ENCODE results near the gene ID1. TPM values are rescaled to one million over a fixed set of nuclear protein-coding genes. Genes with fewer than 3 reads are reported as not detected.

ID1 gene
- total and polyA plus RNA-seq, 2 of the 13 experiments (the other 11 are each of a cell fraction or from before 2014, with no cell fraction given): 320 to 419 TPM

DNA sequence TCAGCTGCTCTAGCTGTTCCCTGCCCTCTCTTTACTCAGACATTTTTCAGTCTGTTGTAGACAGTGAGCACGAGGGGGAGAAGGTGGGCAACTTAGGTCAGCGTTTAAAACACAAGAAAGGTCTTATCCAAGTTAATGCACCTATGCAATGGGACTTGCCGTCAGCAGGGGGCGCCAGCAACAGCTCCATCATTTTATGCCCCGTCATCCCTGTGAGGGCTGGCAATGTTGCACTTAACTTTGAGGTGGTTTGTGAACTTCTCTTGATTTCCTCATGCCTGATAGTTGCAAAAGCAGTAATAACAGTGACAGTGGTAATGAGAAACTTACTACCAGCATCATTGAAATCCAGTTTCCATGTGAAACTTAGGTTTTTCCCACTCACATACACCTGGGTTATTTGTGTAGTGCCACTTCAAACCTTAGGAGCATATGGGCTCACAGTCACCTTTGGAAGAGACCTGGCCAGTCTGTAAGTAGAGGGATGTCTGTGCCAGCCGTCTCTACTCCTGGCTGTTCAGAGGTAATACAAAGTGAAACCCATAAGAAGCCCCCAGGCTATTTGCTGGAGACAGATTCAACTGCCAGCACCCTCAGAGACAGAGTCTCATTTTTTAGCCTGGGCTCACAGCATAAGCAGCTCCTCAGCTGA lies 44.9 kb upstream of the ID1 start (continued):
- TF ChIP-seq, protein P1, sequence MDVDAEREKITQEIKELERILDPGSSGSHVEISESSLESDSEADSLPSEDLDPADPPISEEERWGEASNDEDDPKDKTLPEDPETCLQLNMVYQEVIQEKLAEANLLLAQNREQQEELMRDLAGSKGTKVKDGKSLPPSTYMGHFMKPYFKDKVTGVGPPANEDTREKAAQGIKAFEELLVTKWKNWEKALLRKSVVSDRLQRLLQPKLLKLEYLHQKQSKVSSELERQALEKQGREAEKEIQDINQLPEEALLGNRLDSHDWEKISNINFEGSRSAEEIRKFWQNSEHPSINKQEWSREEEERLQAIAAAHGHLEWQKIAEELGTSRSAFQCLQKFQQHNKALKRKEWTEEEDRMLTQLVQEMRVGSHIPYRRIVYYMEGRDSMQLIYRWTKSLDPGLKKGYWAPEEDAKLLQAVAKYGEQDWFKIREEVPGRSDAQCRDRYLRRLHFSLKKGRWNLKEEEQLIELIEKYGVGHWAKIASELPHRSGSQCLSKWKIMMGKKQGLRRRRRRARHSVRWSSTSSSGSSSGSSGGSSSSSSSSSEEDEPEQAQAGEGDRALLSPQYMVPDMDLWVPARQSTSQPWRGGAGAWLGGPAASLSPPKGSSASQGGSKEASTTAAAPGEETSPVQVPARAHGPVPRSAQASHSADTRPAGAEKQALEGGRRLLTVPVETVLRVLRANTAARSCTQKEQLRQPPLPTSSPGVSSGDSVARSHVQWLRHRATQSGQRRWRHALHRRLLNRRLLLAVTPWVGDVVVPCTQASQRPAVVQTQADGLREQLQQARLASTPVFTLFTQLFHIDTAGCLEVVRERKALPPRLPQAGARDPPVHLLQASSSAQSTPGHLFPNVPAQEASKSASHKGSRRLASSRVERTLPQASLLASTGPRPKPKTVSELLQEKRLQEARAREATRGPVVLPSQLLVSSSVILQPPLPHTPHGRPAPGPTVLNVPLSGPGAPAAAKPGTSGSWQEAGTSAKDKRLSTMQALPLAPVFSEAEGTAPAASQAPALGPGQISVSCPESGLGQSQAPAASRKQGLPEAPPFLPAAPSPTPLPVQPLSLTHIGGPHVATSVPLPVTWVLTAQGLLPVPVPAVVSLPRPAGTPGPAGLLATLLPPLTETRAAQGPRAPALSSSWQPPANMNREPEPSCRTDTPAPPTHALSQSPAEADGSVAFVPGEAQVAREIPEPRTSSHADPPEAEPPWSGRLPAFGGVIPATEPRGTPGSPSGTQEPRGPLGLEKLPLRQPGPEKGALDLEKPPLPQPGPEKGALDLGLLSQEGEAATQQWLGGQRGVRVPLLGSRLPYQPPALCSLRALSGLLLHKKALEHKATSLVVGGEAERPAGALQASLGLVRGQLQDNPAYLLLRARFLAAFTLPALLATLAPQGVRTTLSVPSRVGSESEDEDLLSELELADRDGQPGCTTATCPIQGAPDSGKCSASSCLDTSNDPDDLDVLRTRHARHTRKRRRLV (CRISPR knock-in tag; IDR thresholded peaks at IDR 0.05): no peak
- TF ChIP-seq ZNF7 (CRISPR knock-in tag; IDR thresholded peaks at IDR 0.05) (no peak), ZNF143 (CRISPR knock-in tag; IDR thresholded peaks at IDR 0.05) (peak; percentile 17; the same call in 1 of the 2 replicates), ZNF781 (CRISPR knock-in tag; IDR thresholded peaks at IDR 0.05; ENCODE audit: borderline replicate concordance, not compliant biosample characterization) (no peak), ZNF224 (CRISPR knock-in tag; IDR thresholded peaks at IDR 0.05) (no peak), ZNF674 (CRISPR knock-in tag; IDR thresholded peaks at IDR 0.05; ENCODE audit: low read depth) (no peak), ZMYM3 (CRISPR knock-in tag; IDR thresholded peaks at IDR 0.05) (no peak)
- TF ChIP-seq, protein P2, sequence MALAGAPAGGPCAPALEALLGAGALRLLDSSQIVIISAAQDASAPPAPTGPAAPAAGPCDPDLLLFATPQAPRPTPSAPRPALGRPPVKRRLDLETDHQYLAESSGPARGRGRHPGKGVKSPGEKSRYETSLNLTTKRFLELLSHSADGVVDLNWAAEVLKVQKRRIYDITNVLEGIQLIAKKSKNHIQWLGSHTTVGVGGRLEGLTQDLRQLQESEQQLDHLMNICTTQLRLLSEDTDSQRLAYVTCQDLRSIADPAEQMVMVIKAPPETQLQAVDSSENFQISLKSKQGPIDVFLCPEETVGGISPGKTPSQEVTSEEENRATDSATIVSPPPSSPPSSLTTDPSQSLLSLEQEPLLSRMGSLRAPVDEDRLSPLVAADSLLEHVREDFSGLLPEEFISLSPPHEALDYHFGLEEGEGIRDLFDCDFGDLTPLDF (CRISPR knock-in tag; IDR thresholded peaks at IDR 0.05): no peak
- TF ChIP-seq, protein P3, sequence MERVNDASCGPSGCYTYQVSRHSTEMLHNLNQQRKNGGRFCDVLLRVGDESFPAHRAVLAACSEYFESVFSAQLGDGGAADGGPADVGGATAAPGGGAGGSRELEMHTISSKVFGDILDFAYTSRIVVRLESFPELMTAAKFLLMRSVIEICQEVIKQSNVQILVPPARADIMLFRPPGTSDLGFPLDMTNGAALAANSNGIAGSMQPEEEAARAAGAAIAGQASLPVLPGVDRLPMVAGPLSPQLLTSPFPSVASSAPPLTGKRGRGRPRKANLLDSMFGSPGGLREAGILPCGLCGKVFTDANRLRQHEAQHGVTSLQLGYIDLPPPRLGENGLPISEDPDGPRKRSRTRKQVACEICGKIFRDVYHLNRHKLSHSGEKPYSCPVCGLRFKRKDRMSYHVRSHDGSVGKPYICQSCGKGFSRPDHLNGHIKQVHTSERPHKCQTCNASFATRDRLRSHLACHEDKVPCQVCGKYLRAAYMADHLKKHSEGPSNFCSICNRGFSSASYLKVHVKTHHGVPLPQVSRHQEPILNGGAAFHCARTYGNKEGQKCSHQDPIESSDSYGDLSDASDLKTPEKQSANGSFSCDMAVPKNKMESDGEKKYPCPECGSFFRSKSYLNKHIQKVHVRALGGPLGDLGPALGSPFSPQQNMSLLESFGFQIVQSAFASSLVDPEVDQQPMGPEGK (CRISPR knock-in tag; IDR thresholded peaks at IDR 0.05): 0 out of 2 replicates have a peak, but pooled peaks have one; percentile 26
- TF ChIP-seq, protein P4, sequence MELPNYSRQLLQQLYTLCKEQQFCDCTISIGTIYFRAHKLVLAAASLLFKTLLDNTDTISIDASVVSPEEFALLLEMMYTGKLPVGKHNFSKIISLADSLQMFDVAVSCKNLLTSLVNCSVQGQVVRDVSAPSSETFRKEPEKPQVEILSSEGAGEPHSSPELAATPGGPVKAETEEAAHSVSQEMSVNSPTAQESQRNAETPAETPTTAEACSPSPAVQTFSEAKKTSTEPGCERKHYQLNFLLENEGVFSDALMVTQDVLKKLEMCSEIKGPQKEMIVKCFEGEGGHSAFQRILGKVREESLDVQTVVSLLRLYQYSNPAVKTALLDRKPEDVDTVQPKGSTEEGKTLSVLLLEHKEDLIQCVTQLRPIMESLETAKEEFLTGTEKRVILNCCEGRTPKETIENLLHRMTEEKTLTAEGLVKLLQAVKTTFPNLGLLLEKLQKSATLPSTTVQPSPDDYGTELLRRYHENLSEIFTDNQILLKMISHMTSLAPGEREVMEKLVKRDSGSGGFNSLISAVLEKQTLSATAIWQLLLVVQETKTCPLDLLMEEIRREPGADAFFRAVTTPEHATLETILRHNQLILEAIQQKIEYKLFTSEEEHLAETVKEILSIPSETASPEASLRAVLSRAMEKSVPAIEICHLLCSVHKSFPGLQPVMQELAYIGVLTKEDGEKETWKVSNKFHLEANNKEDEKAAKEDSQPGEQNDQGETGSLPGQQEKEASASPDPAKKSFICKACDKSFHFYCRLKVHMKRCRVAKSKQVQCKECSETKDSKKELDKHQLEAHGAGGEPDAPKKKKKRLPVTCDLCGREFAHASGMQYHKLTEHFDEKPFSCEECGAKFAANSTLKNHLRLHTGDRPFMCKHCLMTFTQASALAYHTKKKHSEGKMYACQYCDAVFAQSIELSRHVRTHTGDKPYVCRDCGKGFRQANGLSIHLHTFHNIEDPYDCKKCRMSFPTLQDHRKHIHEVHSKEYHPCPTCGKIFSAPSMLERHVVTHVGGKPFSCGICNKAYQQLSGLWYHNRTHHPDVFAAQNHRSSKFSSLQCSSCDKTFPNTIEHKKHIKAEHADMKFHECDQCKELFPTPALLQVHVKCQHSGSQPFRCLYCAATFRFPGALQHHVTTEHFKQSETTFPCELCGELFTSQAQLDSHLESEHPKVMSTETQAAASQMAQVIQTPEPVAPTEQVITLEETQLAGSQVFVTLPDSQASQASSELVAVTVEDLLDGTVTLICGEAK (IDR thresholded peaks at IDR 0.05): no peak
- TF ChIP-seq, protein P4 (CRISPR knock-in tag; IDR thresholded peaks at IDR 0.05): no peak

Data from HepG2 (cell line).